CD4-positive, alpha-beta memory T cell (primary cell): ENCODE measurements around the gene HOXD8. TPM values are rescaled to one million over a fixed set of nuclear protein-coding genes. Genes with fewer than 3 reads are reported as not detected.
A peak's percentile ranks its signal among the peaks of the same experiment; 100 is the strongest.

Source experiments
- CTCF ChIA-PET: fragments of 350-600 bp; sonication (Branson Sonifier 250); formaldehyde crosslinking; loops from one replicate; lab custom pipeline; 2021; ENCODE audit warnings: inconsistent platforms; ENCODE audit not compliant: partially characterized antibody; lab: Charles Lee
- POLR2A ChIA-PET: fragments of 350-600 bp; sonication (Branson Sonifier 250); formaldehyde crosslinking; loops from one replicate; lab custom pipeline; 2021; ENCODE audit not compliant: partially characterized antibody; lab: Charles Lee
- DNase-seq, 5 donors: peaks; one replicate each; pipeline versions ENCODE4 v3.0.0 to v3.0.0-alpha.2; 2020 to 2022; ENCODE audit warnings: mixed read lengths in 1 of 5
- H3K27ac ChIP-seq: one replicate; pipeline ENCODE4 v1.7.0; 2013; ENCODE audit warnings: low read depth, low read length
- H3K27me3 ChIP-seq: 2 replicates; pipeline ENCODE4 v1.7.0; 2013; ENCODE audit warnings: mild to moderate bottlenecking, low read length, moderate library complexity; ENCODE audit not compliant: insufficient read depth
- H3K36me3 ChIP-seq: 2 replicates; pipeline ENCODE4 v1.7.0; 2013; ENCODE audit warnings: mild to moderate bottlenecking, low read length, moderate library complexity; ENCODE audit not compliant: insufficient read depth
- H3K4me1 ChIP-seq: 2 replicates; pipeline ENCODE4 v1.7.0; 2013; ENCODE audit warnings: mild to moderate bottlenecking, low read length, moderate library complexity; ENCODE audit not compliant: insufficient read depth
- H3K4me3 ChIP-seq, 2 donors: one replicate each; pipeline ENCODE4 v1.7.0; 2013; ENCODE audit warnings: low read length in 2 of 2, mild to moderate bottlenecking in 1 of 2
- H3K9me3 ChIP-seq, 2 donors: one replicate each; pipeline ENCODE4 v1.7.0; 2013; ENCODE audit warnings: low read length in 2 of 2, control low read depth in 1 of 2; ENCODE audit not compliant: control insufficient read depth in 1 of 2
- H3K27ac Mint-ChIP-seq, 7 donors: one replicate each; pipeline ENCODE4 v1.8.0; 2020 to 2021; ENCODE audit warnings: mixed read lengths in 7 of 7, mild to moderate bottlenecking in 6 of 7, inconsistent platforms in 3 of 7, moderate library complexity in 3 of 7
- H3K27me3 Mint-ChIP-seq, 2 donors: one replicate each; pipeline ENCODE4 v1.8.0; 2020 to 2021; ENCODE audit warnings: mixed read lengths in 2 of 2
- H3K36me3 Mint-ChIP-seq, 2 donors: one replicate each; pipeline ENCODE4 v1.8.0; 2020 to 2021; ENCODE audit warnings: mixed read lengths in 2 of 2, inconsistent platforms in 1 of 2, mild to moderate bottlenecking in 1 of 2
- H3K4me1 Mint-ChIP-seq, 4 donors: one replicate each; pipeline ENCODE4 v1.8.0; 2020 to 2021; ENCODE audit warnings: mixed read lengths in 4 of 4, mild to moderate bottlenecking in 1 of 4
- H3K4me3 Mint-ChIP-seq, 8 donors: one replicate each; pipeline ENCODE4 v1.8.0; 2020 to 2021; ENCODE audit warnings: mixed read lengths in 8 of 8, mild to moderate bottlenecking in 7 of 8, moderate library complexity in 6 of 8, inconsistent platforms in 3 of 8
- H3K9me3 Mint-ChIP-seq, 8 donors: one replicate each; pipeline ENCODE4 v1.8.0; 2020 to 2021; ENCODE audit warnings: mixed read lengths in 8 of 8, mild to moderate bottlenecking in 5 of 8, inconsistent platforms in 3 of 8, moderate library complexity in 1 of 8
- intact Hi-C: fragments of 100-400 bp; cut with micrococcal nuclease; formaldehyde crosslinking; loops from one replicate; pipeline ENCODE4 v1.15.1; 2023
- polyA plus RNA-seq, 2 donors: library from polyadenylated mRNA; unstranded; fragments of 300-500 nt; fragmentation: Illumina TruSeq; gene quantifications; one replicate each; pipeline ENCODE4 v1.2.3, GENCODE V29; 2021
- total RNA-seq, 2 experiments: library from RNA; stranded (reverse); gene quantifications; one replicate each; pipeline ENCODE4 v1.2.3, GENCODE V29; 2021

The HOXD8 gene
- total and polyA plus RNA-seq, 4 experiments from 2014 or later: not detected

GRCh38 chr2:176087330-176088047 is 42.0 kb upstream of the HOXD8 start:
- intact Hi-C loops: loop anchor here (1.0 to 2.0 kb wide), 2 partner anchors 9 to 397 kb away; no protein-coding TSS in a partner anchor
- Mint-ChIP-seq H3K4me3 (peak overlapping the region in 6 of 8 donors; percentile 44 to 79 (median 68)), H3K4me1 (peaks cover 6 to 61% (median 16%) of the 10 kb centered on the region in 4 donors), H3K27me3 (peaks cover 74 to 81% of the 10 kb centered on the region in 2 donors), H3K36me3 (peaks cover 7 to 9% of the 10 kb centered on the region in 2 donors), H3K27ac (peak overlapping the region in 5 of 7 donors; percentile 29 to 91 (median 57)), H3K9me3 (peaks cover 0 to 64% (median 50%) of the 10 kb centered on the region in 8 donors)
- ChIA-PET CTCF (no interaction called here), POLR2A (no interaction called here)
- H3K36me3 ChIP-seq: no peaks in the 10 kb centered on the region
- peaks cover 93% of the 10 kb centered on the region for H3K27me3 ChIP-seq
- H3K9me3 ChIP-seq: no peaks in the 10 kb centered on the region
- peaks cover 9% of the 10 kb centered on the region for H3K4me1 ChIP-seq
- DNase-seq: no peak
- H3K4me3 ChIP-seq: no peak overlapping the region
- no peak overlapping the region for H3K27ac ChIP-seq

- no peaks in the 10 kb centered on the region for H3K36me3 ChIP-seq
- H3K9me3 ChIP-seq: no peaks in the 10 kb centered on the region
- peaks cover 88% of the 10 kb centered on the region for H3K27me3 ChIP-seq
- H3K36me3 Mint-ChIP-seq: peaks cover 7 to 9% of the 10 kb centered on the region in 2 donors
- ChIA-PET CTCF (interaction anchor here (1.4 to 1.8 kb wide), 2 partner anchors 9 to 398 kb away, joined by 5 to 6 read pairs; no protein-coding TSS in a partner anchor), POLR2A (interaction anchor here (0.7 kb wide), 1 partner anchor 11 kb away, joined by 3 read pairs; the partner anchor contains the start of gene HOXD12)
- H3K4me3 ChIP-seq: peak overlapping the region in 1 of 2 donors; percentile 22
- no peak overlapping the region for H3K27ac ChIP-seq
- H3K4me1 Mint-ChIP-seq: peaks cover 8 to 64% (median 18%) of the 10 kb centered on the region in 4 donors
- H3K27me3 Mint-ChIP-seq: peaks cover 68 to 76% of the 10 kb centered on the region in 2 donors
- peak overlapping the region; percentile 44 to 79 (median 67) for H3K4me3 Mint-ChIP-seq
- H3K4me1 ChIP-seq: peaks cover 11% of the 10 kb centered on the region
- DNase-seq: no peak
- intact Hi-C loops: loop anchor here (1.0 to 2.0 kb wide), 2 partner anchors 8 to 397 kb away; no protein-coding TSS in a partner anchor
- peak overlapping the region in 5 of 7 donors; percentile 17 to 91 (median 57) for H3K27ac Mint-ChIP-seq
- peaks cover 0 to 60% (median 47%) of the 10 kb centered on the region in 8 donors for H3K9me3 Mint-ChIP-seq
These were observed 41.2 kb upstream of the HOXD8 start for GRCh38 chr2:176088048-176088936.

- H3K9me3 ChIP-seq: no peaks in the 10 kb centered on the region
- POLR2A ChIA-PET: interaction anchor here (0.7 kb wide), 1 partner anchor 10 kb away, joined by 3 read pairs; the partner anchor contains the start of gene HOXD12
- intact Hi-C loops: loop anchor here (1.0 to 2.0 kb wide), 2 partner anchors 7 to 398 kb away; no protein-coding TSS in a partner anchor
- peak overlapping the region in 2 of 7 donors; percentile 46 to 57 for H3K27ac Mint-ChIP-seq
- peaks cover 0 to 60% (median 43%) of the 10 kb centered on the region in 8 donors for H3K9me3 Mint-ChIP-seq
- H3K27ac ChIP-seq: no peak overlapping the region
- peaks cover 16% of the 10 kb centered on the region for H3K4me1 ChIP-seq
- no peak overlapping the region for H3K4me3 ChIP-seq
- peaks cover 7 to 9% of the 10 kb centered on the region in 2 donors for H3K36me3 Mint-ChIP-seq
- CTCF ChIA-PET: interaction anchor here (0.5 to 1.8 kb wide), 3 partner anchors 8 to 583 kb away, joined by 3 to 6 read pairs (median 5); no protein-coding TSS in a partner anchor
- no peak for DNase-seq
- H3K4me3 Mint-ChIP-seq: peak overlapping the region in 2 of 8 donors; percentile 4 to 13
- H3K36me3 ChIP-seq: no peaks in the 10 kb centered on the region
- peaks cover 88% of the 10 kb centered on the region for H3K27me3 ChIP-seq
- peaks cover 68 to 76% of the 10 kb centered on the region in 2 donors for H3K27me3 Mint-ChIP-seq
- H3K4me1 Mint-ChIP-seq: peaks cover 8 to 67% (median 23%) of the 10 kb centered on the region in 4 donors
These were observed 40.3 kb upstream of the HOXD8 start for GRCh38 chr2:176088937-176089842.

- CTCF ChIA-PET: interaction anchor here (1.4 to 1.8 kb wide), 2 partner anchors 8 to 399 kb away, joined by 5 to 6 read pairs; no protein-coding TSS in a partner anchor
- Mint-ChIP-seq H3K4me3 (no peak overlapping the region), H3K4me1 (peaks cover 8 to 63% (median 23%) of the 10 kb centered on the region in 4 donors), H3K36me3 (peaks cover 7 to 10% of the 10 kb centered on the region in 2 donors), H3K27me3 (peaks cover 70 to 78% of the 10 kb centered on the region in 2 donors), H3K9me3 (peaks cover 0 to 60% (median 39%) of the 10 kb centered on the region in 8 donors), H3K27ac (peak overlapping the region in 1 of 7 donors; percentile 57)
- Histone ChIP-seq H3K9me3 (no peaks in the 10 kb centered on the region), H3K4me1 (peaks cover 16% of the 10 kb centered on the region), H3K36me3 (no peaks in the 10 kb centered on the region), H3K4me3 (no peak overlapping the region), H3K27me3 (peaks cover 89% of the 10 kb centered on the region), H3K27ac (no peak overlapping the region)
- no peak for DNase-seq
- POLR2A ChIA-PET: no interaction called here
- intact Hi-C loops: loop anchor here (2.0 to 5.0 kb wide), 2 partner anchors 399 to 1753 kb away; no protein-coding TSS in a partner anchor
These were observed 39.6 kb upstream of the HOXD8 start for GRCh38 chr2:176089843-176090395.

- Mint-ChIP-seq H3K4me1 (peaks cover 8 to 56% (median 23%) of the 10 kb centered on the region in 4 donors), H3K27me3 (peaks cover 76 to 81% of the 10 kb centered on the region in 2 donors), H3K36me3 (peaks cover 7 to 8% of the 10 kb centered on the region in 2 donors), H3K4me3 (peak overlapping the region in 1 of 8 donors; percentile 70), H3K9me3 (peaks cover 0 to 58% (median 42%) of the 10 kb centered on the region in 8 donors), H3K27ac (peak overlapping the region in 3 of 7 donors; percentile 24 to 74 (median 66))
- Histone ChIP-seq H3K27ac (no peak overlapping the region), H3K27me3 (peaks cover 89% of the 10 kb centered on the region), H3K4me1 (peaks cover 16% of the 10 kb centered on the region), H3K4me3 (no peak overlapping the region), H3K9me3 (no peaks in the 10 kb centered on the region), H3K36me3 (no peaks in the 10 kb centered on the region)
- no peak for DNase-seq
- CTCF ChIA-PET: no interaction called here
- intact Hi-C loops: loop anchor here (5.0 kb wide), 1 partner anchor 1754 kb away; no protein-coding TSS in a partner anchor
- POLR2A ChIA-PET: no interaction called here
These were observed 38.6 kb upstream of the HOXD8 start for GRCh38 chr2:176090862-176091261.
